ENCODE measurements around the gene BEND3.

DNA sequence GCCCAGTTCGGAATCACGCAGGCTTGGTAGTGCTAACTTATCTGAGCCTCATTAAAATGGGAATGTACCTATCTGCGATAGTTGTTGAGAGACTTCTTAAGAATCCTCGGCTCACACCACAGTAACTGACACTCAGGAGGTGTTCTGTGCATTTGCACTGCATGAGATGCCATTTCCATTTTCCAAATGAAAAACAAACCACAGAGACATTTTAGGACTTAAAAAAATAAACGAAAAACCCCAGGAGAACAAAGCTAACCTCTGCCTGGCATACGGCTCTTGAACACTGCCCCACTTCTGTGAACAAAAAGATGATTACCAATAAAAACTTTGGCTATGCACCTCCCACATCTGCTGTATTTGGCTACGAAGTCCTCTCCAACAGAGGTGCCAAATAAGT is 37.6 kb downstream of the BEND3 start:
- TF ChIP-seq, protein P1, sequence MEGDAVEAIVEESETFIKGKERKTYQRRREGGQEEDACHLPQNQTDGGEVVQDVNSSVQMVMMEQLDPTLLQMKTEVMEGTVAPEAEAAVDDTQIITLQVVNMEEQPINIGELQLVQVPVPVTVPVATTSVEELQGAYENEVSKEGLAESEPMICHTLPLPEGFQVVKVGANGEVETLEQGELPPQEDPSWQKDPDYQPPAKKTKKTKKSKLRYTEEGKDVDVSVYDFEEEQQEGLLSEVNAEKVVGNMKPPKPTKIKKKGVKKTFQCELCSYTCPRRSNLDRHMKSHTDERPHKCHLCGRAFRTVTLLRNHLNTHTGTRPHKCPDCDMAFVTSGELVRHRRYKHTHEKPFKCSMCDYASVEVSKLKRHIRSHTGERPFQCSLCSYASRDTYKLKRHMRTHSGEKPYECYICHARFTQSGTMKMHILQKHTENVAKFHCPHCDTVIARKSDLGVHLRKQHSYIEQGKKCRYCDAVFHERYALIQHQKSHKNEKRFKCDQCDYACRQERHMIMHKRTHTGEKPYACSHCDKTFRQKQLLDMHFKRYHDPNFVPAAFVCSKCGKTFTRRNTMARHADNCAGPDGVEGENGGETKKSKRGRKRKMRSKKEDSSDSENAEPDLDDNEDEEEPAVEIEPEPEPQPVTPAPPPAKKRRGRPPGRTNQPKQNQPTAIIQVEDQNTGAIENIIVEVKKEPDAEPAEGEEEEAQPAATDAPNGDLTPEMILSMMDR (IDR thresholded peaks at IDR 0.05) = no peak
- no peak for TF ChIP-seq POLR2A (IDR thresholded peaks at IDR 0.05)
- TF ChIP-seq POLR2AphosphoS5 (IDR thresholded peaks at IDR 0.05) = no peak
